NT2/D1 (cell line): ENCODE data around the gene RAI1.

ENCODE experiments used
- SUZ12 ChIP-seq: IDR thresholded peaks from 2 replicates; pipeline ENCODE4 v1.6.1; 2011; ENCODE audit not compliant: insufficient read length, insufficient read depth; ENCODE audit errors: extremely low read depth
- ZNF274 ChIP-seq: IDR thresholded peaks from 2 replicates; pipeline ENCODE4 v1.6.1; 2011; ENCODE audit warnings: mild to moderate bottlenecking, low read depth, low read length

- TF ChIP-seq SUZ12: no peak
- TF ChIP-seq ZNF274: no peak
These were observed 95.6 kb downstream of the RAI1 start for GRCh38 chr17:17776889-17777288.
